MM.1S (cell line): ENCODE data around the gene FADS1.

Experiments used
- DNase-seq: peaks from one replicate; pipeline ENCODE4 v3.0.0-alpha.2; 2015
- H2AFZ ChIP-seq: fragments of 300-600 bp; sonication (generic); 2 replicates; pipeline ENCODE4 v1.6.0; 2016; ENCODE audit warnings: antibody characterized with exemption, low read length
- H3F3A ChIP-seq: fragments of 300-600 bp; sonication (generic); 2 replicates; pipeline ENCODE4 v1.6.1; 2016; ENCODE audit warnings: mild to moderate bottlenecking, antibody characterized with exemption, low read length, moderate library complexity, mixed read lengths; ENCODE audit not compliant: insufficient read depth
- H3K27ac ChIP-seq: fragments of 300-600 bp; sonication (generic); 2 replicates; pipeline ENCODE4 v1.5.1; 2016; ENCODE audit warnings: mild to moderate bottlenecking, low read length
- H3K27me3 ChIP-seq: fragments of 300-600 bp; sonication (generic); replicated peaks from 2 replicates; pipeline ENCODE4 v1.6.0; 2016; ENCODE audit warnings: low read length; ENCODE audit not compliant: insufficient read depth
- H3K36me3 ChIP-seq: fragments of 300-600 bp; sonication (generic); replicated peaks from 2 replicates; pipeline ENCODE4 v1.6.1; 2016; ENCODE audit warnings: mild to moderate bottlenecking, low read length, mixed read lengths; ENCODE audit not compliant: insufficient read depth
- H3K4me1 ChIP-seq: fragments of 300-600 bp; sonication (generic); 2 replicates; pipeline ENCODE4 v1.6.1; 2016; ENCODE audit warnings: low read length, mixed read lengths
- H3K4me2 ChIP-seq: fragments of 300-600 bp; sonication (generic); 2 replicates; pipeline ENCODE4 v1.6.0; 2016; ENCODE audit warnings: low read depth, low read length
- H3K4me3 ChIP-seq: fragments of 300-600 bp; sonication (generic); 2 replicates; pipeline ENCODE4 v1.5.1; 2016; ENCODE audit warnings: low read length, mixed read lengths
- H3K79me2 ChIP-seq: fragments of 300-600 bp; sonication (generic); 2 replicates; pipeline ENCODE4 v1.6.1; 2016; ENCODE audit warnings: mixed run types, low read length, mixed read lengths
- H3K9ac ChIP-seq: fragments of 300-600 bp; sonication (generic); 2 replicates; pipeline ENCODE4 v1.6.1; 2016; ENCODE audit warnings: low read length, mixed read lengths
- H3K9me2 ChIP-seq: fragments of 300-600 bp; sonication (generic); replicated peaks from 2 replicates; pipeline ENCODE4 v1.6.1; 2016; ENCODE audit warnings: mild to moderate bottlenecking, low read length, mixed read lengths; ENCODE audit not compliant: insufficient read depth
- H3K9me3 ChIP-seq: fragments of 300-600 bp; sonication (generic); replicated peaks from 2 replicates; pipeline ENCODE4 v1.6.1; 2016; ENCODE audit warnings: mild to moderate bottlenecking, low read length, mixed read lengths; ENCODE audit not compliant: insufficient read depth
- H4K20me1 ChIP-seq: fragments of 300-600 bp; sonication (generic); 2 replicates; pipeline ENCODE4 v1.6.1; 2016; ENCODE audit warnings: mild to moderate bottlenecking, low read length, moderate library complexity, mixed read lengths; ENCODE audit not compliant: insufficient read depth
- EZH2 ChIP-seq: fragments of 300-600 bp; sonication (generic); optimal IDR thresholded peaks from 2 replicates; pipeline ENCODE3; 2017; ENCODE audit warnings: low read depth, mild to moderate bottlenecking, antibody characterized with exemption, low read length, mixed read lengths
- EZH2phosphoT487 ChIP-seq: fragments of 300-600 bp; sonication (generic); IDR thresholded peaks from 2 replicates; pipeline ENCODE4 v1.6.1; 2018; ENCODE audit warnings: antibody characterized with exemption, low read length
- TF ChIP-seq, protein P1 (sequence below): fragments of 300-600 bp; sonication (generic); IDR thresholded peaks from 2 replicates; pipeline ENCODE4 v1.5.1; 2016; ENCODE audit warnings: antibody characterized with exemption, low read length, mixed read lengths

The FADS1 gene

DNA sequence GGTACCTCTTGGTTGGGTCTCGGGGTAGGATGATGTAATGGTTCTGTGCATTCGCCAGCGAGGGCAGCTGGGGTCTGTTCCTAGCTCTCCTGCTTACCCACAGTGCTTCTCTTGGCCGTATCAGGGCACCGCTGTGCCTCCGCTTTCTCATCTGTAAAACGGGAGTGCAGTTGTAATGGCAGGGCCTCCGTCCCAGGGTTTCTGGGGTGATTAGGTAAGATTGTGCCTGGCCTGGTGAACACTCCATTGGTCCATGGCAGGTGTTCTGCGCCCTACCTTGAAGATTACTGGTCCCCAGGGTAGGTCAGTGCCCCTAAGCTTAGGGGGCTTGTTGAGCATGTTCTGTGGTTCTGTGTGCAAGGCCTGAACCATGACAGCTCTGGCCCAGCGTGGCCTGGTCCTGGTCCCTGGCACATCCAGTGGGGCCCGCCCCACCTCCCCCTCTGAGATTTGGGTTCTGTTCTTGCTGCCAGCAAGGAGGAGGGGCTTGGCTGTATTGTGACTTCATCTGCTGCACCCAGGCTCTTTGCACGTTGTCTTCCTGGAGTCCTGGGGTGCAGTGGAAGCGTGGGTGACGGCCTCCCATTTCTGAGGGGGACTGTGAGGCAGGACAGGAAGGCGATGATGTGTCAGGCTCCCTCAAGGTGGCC, 59.5 kb downstream of the FADS1 start:
- Histone ChIP-seq H3K27ac (no peak overlapping the region), H3K79me2 (no peaks in the 10 kb centered on the region), H3K4me3 (no peak overlapping the region), H3K4me1 (no peaks in the 10 kb centered on the region), H3F3A (no peaks in the 10 kb centered on the region), H4K20me1 (no peaks in the 10 kb centered on the region), H3K9ac (no peak overlapping the region), H3K27me3 (peaks cover 85% of the 10 kb centered on the region), H3K9me2 (no peaks in the 10 kb centered on the region), H3K36me3 (no peaks in the 10 kb centered on the region), H3K4me2 (no peak overlapping the region), H2AFZ (no peak overlapping the region), H3K9me3 (no peaks in the 10 kb centered on the region)
- DNase-seq = no peak
- TF ChIP-seq EZH2 = no peak
- TF ChIP-seq, protein P1, sequence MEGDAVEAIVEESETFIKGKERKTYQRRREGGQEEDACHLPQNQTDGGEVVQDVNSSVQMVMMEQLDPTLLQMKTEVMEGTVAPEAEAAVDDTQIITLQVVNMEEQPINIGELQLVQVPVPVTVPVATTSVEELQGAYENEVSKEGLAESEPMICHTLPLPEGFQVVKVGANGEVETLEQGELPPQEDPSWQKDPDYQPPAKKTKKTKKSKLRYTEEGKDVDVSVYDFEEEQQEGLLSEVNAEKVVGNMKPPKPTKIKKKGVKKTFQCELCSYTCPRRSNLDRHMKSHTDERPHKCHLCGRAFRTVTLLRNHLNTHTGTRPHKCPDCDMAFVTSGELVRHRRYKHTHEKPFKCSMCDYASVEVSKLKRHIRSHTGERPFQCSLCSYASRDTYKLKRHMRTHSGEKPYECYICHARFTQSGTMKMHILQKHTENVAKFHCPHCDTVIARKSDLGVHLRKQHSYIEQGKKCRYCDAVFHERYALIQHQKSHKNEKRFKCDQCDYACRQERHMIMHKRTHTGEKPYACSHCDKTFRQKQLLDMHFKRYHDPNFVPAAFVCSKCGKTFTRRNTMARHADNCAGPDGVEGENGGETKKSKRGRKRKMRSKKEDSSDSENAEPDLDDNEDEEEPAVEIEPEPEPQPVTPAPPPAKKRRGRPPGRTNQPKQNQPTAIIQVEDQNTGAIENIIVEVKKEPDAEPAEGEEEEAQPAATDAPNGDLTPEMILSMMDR = no peak
- TF ChIP-seq EZH2phosphoT487 = no peak

DNA sequence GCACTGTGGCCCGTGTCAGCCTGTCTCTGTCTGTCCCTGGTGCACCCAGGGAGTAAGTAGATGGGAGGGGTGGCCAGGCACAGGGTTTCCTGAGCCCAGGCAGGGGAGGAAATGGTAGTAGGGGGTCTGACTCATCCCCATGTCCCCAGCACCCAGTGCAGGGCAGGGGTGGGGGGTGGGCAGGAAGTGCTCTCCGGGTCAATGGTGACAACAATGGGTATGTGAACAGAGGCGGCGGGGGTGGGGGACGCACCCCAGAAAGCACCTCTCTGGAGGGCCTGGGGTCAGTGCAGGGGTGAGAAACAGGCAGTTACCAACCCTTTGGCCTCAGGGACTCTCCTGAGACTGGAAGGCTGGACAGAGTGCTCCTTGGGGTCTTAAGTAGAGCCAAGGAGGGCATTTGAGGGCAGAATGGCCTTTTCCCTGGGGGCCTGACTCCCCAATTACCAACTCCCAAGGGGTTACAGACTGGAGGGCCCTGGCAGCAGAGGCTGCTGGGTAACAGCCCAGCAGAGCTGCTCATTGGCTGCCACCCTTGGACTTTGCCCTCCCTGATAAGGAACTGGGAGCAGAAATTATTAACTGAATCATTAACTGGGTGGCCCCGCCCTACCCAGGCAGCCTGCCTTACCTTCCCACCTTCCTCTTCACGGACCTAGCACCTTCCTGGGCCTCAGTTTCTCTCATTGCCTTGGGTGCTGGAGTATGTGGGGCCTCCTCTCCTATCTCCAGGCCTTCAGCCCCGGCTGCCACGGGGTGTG, 60.2 kb downstream of the FADS1 start:
- Histone ChIP-seq H3K4me3 (no peak overlapping the region), H2AFZ (no peak overlapping the region)
- DNase-seq = no peak

DNA sequence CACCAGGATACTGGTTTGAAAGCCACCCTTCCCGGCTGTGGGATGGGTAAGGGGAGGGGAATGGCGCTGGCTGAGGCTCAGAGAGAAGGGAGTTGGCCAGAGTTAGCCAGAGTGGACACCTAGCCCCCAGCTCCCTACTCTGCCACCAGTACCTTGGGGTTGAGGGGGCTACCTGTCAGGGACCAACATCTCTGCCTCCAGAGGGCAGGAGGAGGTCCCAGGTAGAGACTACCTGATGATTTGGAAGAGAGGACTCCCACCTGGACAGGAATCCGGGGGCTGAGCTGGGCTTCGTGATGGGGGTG, 60.7 kb downstream of the FADS1 start:
- no peaks in the 10 kb centered on the region for H3K79me2 ChIP-seq
- no peak overlapping the region for H3K4me2 ChIP-seq
- H4K20me1 ChIP-seq = no peaks in the 10 kb centered on the region
- H3K27ac ChIP-seq = no peak overlapping the region
- no peaks in the 10 kb centered on the region; the same call in 1 of the 2 replicates for H3K4me1 ChIP-seq
- H3K9me2 ChIP-seq = no peaks in the 10 kb centered on the region
- DNase-seq = no peak
- H3K27me3 ChIP-seq = peaks cover 79% of the 10 kb centered on the region
- no peaks in the 10 kb centered on the region for H3F3A ChIP-seq
- H3K4me3 ChIP-seq = no peak overlapping the region
- no peak overlapping the region for H2AFZ ChIP-seq
- no peaks in the 10 kb centered on the region for H3K9me3 ChIP-seq
- no peak overlapping the region for H3K9ac ChIP-seq
- no peaks in the 10 kb centered on the region for H3K36me3 ChIP-seq
- TF ChIP-seq, protein P1 = no peak
- TF ChIP-seq EZH2 = no peak
- TF ChIP-seq EZH2phosphoT487 = no peak

More for the DNA sequence above, 60.2 kb downstream of the FADS1 start:
- Histone ChIP-seq H3K36me3 (no peaks in the 10 kb centered on the region), H3K27me3 (peaks cover 83% of the 10 kb centered on the region), H3K4me1 (no peaks in the 10 kb centered on the region; the same call in 1 of the 2 replicates), H3K4me2 (no peak overlapping the region), H3K9ac (no peak overlapping the region), H3F3A (no peaks in the 10 kb centered on the region), H4K20me1 (no peaks in the 10 kb centered on the region), H3K9me2 (no peaks in the 10 kb centered on the region), H3K79me2 (no peaks in the 10 kb centered on the region), H3K9me3 (no peaks in the 10 kb centered on the region), H3K27ac (no peak overlapping the region)
- no peak for TF ChIP-seq EZH2
- TF ChIP-seq EZH2phosphoT487 = no peak
- TF ChIP-seq, protein P1 = no peak
